Measurements from ENCODE around the gene ASPDH. TPM values are rescaled to one million over a fixed set of nuclear protein-coding genes. Genes with fewer than 3 reads are reported as not detected.

The ASPDH gene
- total and polyA plus RNA-seq, 2 of the 13 experiments (the other 11 are each of a cell fraction or from before 2014, with no cell fraction given), result 2.2 to 3.3 TPM

GRCh38 chr19:50551034-50551714, 37.5 kb upstream of the ASPDH start (continued):
- TF ChIP-seq, protein P1, sequence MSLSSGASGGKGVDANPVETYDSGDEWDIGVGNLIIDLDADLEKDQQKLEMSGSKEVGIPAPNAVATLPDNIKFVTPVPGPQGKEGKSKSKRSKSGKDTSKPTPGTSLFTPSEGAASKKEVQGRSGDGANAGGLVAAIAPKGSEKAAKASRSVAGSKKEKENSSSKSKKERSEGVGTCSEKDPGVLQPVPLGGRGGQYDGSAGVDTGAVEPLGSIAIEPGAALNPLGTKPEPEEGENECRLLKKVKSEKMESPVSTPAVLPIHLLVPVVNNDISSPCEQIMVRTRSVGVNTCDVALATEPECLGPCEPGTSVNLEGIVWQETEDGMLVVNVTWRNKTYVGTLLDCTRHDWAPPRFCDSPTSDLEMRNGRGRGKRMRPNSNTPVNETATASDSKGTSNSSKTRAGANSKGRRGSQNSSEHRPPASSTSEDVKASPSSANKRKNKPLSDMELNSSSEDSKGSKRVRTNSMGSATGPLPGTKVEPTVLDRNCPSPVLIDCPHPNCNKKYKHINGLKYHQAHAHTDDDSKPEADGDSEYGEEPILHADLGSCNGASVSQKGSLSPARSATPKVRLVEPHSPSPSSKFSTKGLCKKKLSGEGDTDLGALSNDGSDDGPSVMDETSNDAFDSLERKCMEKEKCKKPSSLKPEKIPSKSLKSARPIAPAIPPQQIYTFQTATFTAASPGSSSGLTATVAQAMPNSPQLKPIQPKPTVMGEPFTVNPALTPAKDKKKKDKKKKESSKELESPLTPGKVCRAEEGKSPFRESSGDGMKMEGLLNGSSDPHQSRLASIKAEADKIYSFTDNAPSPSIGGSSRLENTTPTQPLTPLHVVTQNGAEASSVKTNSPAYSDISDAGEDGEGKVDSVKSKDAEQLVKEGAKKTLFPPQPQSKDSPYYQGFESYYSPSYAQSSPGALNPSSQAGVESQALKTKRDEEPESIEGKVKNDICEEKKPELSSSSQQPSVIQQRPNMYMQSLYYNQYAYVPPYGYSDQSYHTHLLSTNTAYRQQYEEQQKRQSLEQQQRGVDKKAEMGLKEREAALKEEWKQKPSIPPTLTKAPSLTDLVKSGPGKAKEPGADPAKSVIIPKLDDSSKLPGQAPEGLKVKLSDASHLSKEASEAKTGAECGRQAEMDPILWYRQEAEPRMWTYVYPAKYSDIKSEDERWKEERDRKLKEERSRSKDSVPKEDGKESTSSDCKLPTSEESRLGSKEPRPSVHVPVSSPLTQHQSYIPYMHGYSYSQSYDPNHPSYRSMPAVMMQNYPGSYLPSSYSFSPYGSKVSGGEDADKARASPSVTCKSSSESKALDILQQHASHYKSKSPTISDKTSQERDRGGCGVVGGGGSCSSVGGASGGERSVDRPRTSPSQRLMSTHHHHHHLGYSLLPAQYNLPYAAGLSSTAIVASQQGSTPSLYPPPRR (CRISPR knock-in tag; IDR thresholded peaks at IDR 0.05; ENCODE audit: borderline replicate concordance), result no peak
- no peak for TF ChIP-seq ZNF7 (CRISPR knock-in tag; IDR thresholded peaks at IDR 0.05)
- TF ChIP-seq PHF21A (CRISPR knock-in tag; IDR thresholded peaks at IDR 0.05), result no peak
- TF ChIP-seq ZNF557 (CRISPR knock-in tag; IDR thresholded peaks at IDR 0.05), result no peak
- TF ChIP-seq TBX2 (CRISPR knock-in tag; IDR thresholded peaks at IDR 0.05; ENCODE audit: borderline replicate concordance), result no peak
- no peak for TF ChIP-seq ATF7 (IDR thresholded peaks at IDR 0.05)
- no peak for TF ChIP-seq ATF7 (CRISPR knock-in tag; IDR thresholded peaks at IDR 0.05)
- TF ChIP-seq GLMP (CRISPR knock-in tag; IDR thresholded peaks at IDR 0.05; ENCODE audit: borderline replicate concordance), result no peak
- TF ChIP-seq, protein P2, sequence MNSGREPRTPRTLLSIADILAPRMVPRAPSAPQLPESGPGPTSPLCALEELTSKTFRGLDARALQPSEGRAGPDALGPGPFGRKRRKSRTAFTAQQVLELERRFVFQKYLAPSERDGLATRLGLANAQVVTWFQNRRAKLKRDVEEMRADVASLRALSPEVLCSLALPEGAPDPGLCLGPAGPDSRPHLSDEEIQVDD (CRISPR knock-in tag; IDR thresholded peaks at IDR 0.05; ENCODE audit: borderline replicate concordance), result no peak
- no peak for TF ChIP-seq ZKSCAN1 (IDR thresholded peaks at IDR 0.05; ENCODE audit: low read length)
